PC-3 (cell line): ENCODE results near the gene FRAT1. TPM values are rescaled to one million over a fixed set of nuclear protein-coding genes. Genes with fewer than 3 reads are reported as not detected.

Experiments
- ATAC-seq: fragments of 200-7000 bp; cut with Tn5 transposase; 2 replicates; pipeline ENCODE4 v1.9.1; 2020; ENCODE audit warnings: mild to moderate bottlenecking, moderate library complexity
- BruUV-seq: library from RNA; stranded (reverse); fragments of 400-500 nt; replicated peaks from 2 replicates; lab custom pipeline; 2021; lab: Mats Ljungman, UMichigan
- CTCF ChIA-PET: fragments of 300-600 bp; sonication (Branson Sonifier 250); formaldehyde crosslinking; loops from one replicate; lab custom pipeline; 2022; ENCODE audit warnings: antibody characterized with exemption; lab: Charles Lee
- POLR2A ChIA-PET: fragments of 300-600 bp; sonication (Branson Sonifier 250); formaldehyde crosslinking; loops from one replicate; lab custom pipeline; 2022; ENCODE audit warnings: antibody characterized with exemption; ENCODE audit not compliant: unreplicated experiment; lab: Charles Lee
- DNase-seq: peaks from one replicate; pipeline ENCODE4 v3.0.0-alpha.2; 2015
- H2AFZ ChIP-seq: fragments of 300-600 bp; sonication (generic); 2 replicates; pipeline ENCODE4 v1.6.0; 2016; ENCODE audit warnings: antibody characterized with exemption, low read length
- H3F3A ChIP-seq: fragments of 300-600 bp; sonication (generic); one replicate; pipeline ENCODE4 v1.6.0; 2017; ENCODE audit warnings: antibody characterized with exemption, low read length, control low read depth, mild to moderate bottlenecking; ENCODE audit not compliant: unreplicated experiment
- H3K27ac ChIP-seq: fragments of 300-600 bp; sonication (generic); 2 replicates; pipeline ENCODE4 v1.5.1; 2016; ENCODE audit warnings: mild to moderate bottlenecking, low read length
- H3K27me3 ChIP-seq: fragments of 300-600 bp; sonication (generic); 2 replicates; pipeline ENCODE4 v1.6.1; 2016; ENCODE audit warnings: low read length, mixed read lengths
- H3K36me3 ChIP-seq: fragments of 300-600 bp; sonication (generic); 2 replicates; pipeline ENCODE4 v1.6.1; 2016; ENCODE audit warnings: low read depth, mixed run types, low read length, mixed read lengths
- H3K4me1 ChIP-seq: fragments of 300-600 bp; sonication (generic); 2 replicates; pipeline ENCODE4 v1.5.1; 2016; ENCODE audit warnings: low read length; ENCODE audit not compliant: insufficient read depth
- H3K4me2 ChIP-seq: fragments of 300-600 bp; sonication (generic); 2 replicates; pipeline ENCODE4 v1.6.0; 2016; ENCODE audit warnings: low read length
- H3K4me3 ChIP-seq: fragments of 300-600 bp; sonication (generic); 2 replicates; pipeline ENCODE4 v1.5.1; 2016; ENCODE audit warnings: mild to moderate bottlenecking, low read length, mixed read lengths
- H3K79me2 ChIP-seq: fragments of 300-600 bp; sonication (generic); 2 replicates; pipeline ENCODE4 v1.6.1; 2017; ENCODE audit warnings: low read length, mixed read lengths
- H3K9ac ChIP-seq: fragments of 300-600 bp; sonication (generic); 2 replicates; pipeline ENCODE4 v1.6.0; 2016; ENCODE audit warnings: mild to moderate bottlenecking, low read length
- H3K9me2 ChIP-seq: fragments of 300-600 bp; sonication (generic); replicated peaks from 2 replicates; pipeline ENCODE4 v1.6.1; 2016; ENCODE audit warnings: mixed run types, low read length, mixed read lengths
- H3K9me3 ChIP-seq: fragments of 300-600 bp; sonication (generic); 2 replicates; pipeline ENCODE4 v1.6.1; 2016; ENCODE audit warnings: low read length, mixed read lengths
- H4K20me1 ChIP-seq: fragments of 300-600 bp; sonication (generic); 2 replicates; pipeline ENCODE4 v1.6.1; 2016; ENCODE audit warnings: low read length, mixed read lengths
- CTCF ChIP-seq: fragments of 300-600 bp; sonication (generic); conservative IDR thresholded peaks from 2 replicates; pipeline ENCODE4 v1.5.1; 2017; ENCODE audit warnings: antibody characterized with exemption, low read depth, mild to moderate bottlenecking, low read length
- EZH2 ChIP-seq: fragments of 300-600 bp; sonication (generic); IDR thresholded peaks from one replicate; pipeline ENCODE4 v1.6.1; 2017; ENCODE audit warnings: antibody characterized with exemption, mild to moderate bottlenecking, low read length; ENCODE audit not compliant: unreplicated experiment
- EZH2phosphoT487 ChIP-seq: fragments of 300-600 bp; sonication (generic); IDR thresholded peaks from 2 replicates; pipeline ENCODE4 v1.6.1; 2018; ENCODE audit warnings: mild to moderate bottlenecking, antibody characterized with exemption, low read length, borderline replicate concordance
- intact Hi-C: fragments of 100-400 bp; cut with micrococcal nuclease; formaldehyde crosslinking; loops from 2 replicates; pipeline ENCODE4 v1.9.0; 2023
- total RNA-seq: library from RNA; depleted of rRNA; stranded (reverse); fragments of >200 nt; gene quantifications from 2 replicates; pipeline ENCODE4 v1.2.3, GENCODE V29; 2014

The FRAT1 gene
- total RNA-seq, 1 experiment from 2014 or later: 4.1 TPM

GRCh38 chr10:97349752-97350513 lies 30.9 kb downstream of the FRAT1 start:
- ATAC-seq: no peak
- DNase-seq: no peak
- no peaks in the 10 kb centered on the region for H3K9me2 ChIP-seq
- H3K4me1 ChIP-seq: no peaks in the 10 kb centered on the region
- no peak overlapping the region for H3K4me2 ChIP-seq
- no peaks in the 10 kb centered on the region for H3K27me3 ChIP-seq
- peaks cover 11% of the 10 kb centered on the region; the same call in 1 of the 2 replicates for H3K36me3 ChIP-seq
- ChIA-PET POLR2A (interaction anchor here (0.5 kb wide), 1 partner anchor 31 kb away, joined by 11 read pairs; no protein-coding TSS in a partner anchor), CTCF (no interaction called here)
- H3K9me3 ChIP-seq: no peaks in the 10 kb centered on the region
- no peaks in the 10 kb centered on the region for H3K79me2 ChIP-seq
- BruUV-seq: no TSS peak
- no peak for TF ChIP-seq EZH2
- H3K9ac ChIP-seq: no peak overlapping the region
- H2AFZ ChIP-seq: no peak overlapping the region
- no peaks in the 10 kb centered on the region for H4K20me1 ChIP-seq
- H3K27ac ChIP-seq: no peak overlapping the region
- H3F3A ChIP-seq: no peaks in the 10 kb centered on the region
- intact Hi-C loops: no loop called here
- H3K4me3 ChIP-seq: no peak overlapping the region

GRCh38 chr10:97353945-97354344 lies 34.9 kb downstream of the FRAT1 start:
- H3K9me3 ChIP-seq: no peaks in the 10 kb centered on the region
- no peaks in the 10 kb centered on the region for H3F3A ChIP-seq
- H4K20me1 ChIP-seq: no peaks in the 10 kb centered on the region
- H3K9ac ChIP-seq: no peak overlapping the region
- TF ChIP-seq EZH2: no peak
- TF ChIP-seq EZH2phosphoT487: no peak
- no peak for TF ChIP-seq CTCF
- H2AFZ ChIP-seq: no peak overlapping the region
- no peaks in the 10 kb centered on the region for H3K79me2 ChIP-seq
- ATAC-seq (no peak), DNase-seq (no peak)
- no peak overlapping the region for H3K4me2 ChIP-seq
- H3K27ac ChIP-seq: no peak overlapping the region
- H3K4me1 ChIP-seq: no peaks in the 10 kb centered on the region
- intact Hi-C loops: loop anchor here (2.0 kb wide), 1 partner anchor 75 kb away; no protein-coding TSS in a partner anchor
- no peaks in the 10 kb centered on the region for H3K27me3 ChIP-seq
- peaks cover 27% of the 10 kb centered on the region for H3K36me3 ChIP-seq
- BruUV-seq: no TSS peak
- H3K9me2 ChIP-seq: no peaks in the 10 kb centered on the region
- H3K4me3 ChIP-seq: no peak overlapping the region
- ChIA-PET CTCF (no interaction called here), POLR2A (interaction anchor here (0.6 kb wide), 1 partner anchor 84 kb away, joined by 5 read pairs; no protein-coding TSS in a partner anchor)

GRCh38 chr10:97355571-97355975 lies 36.5 kb downstream of the FRAT1 start:
- no peak overlapping the region for H2AFZ ChIP-seq
- no peak for DNase-seq

More at GRCh38 chr10:97355571-97355975, 36.5 kb downstream of the FRAT1 start:
- H3K36me3 ChIP-seq: peaks cover 21% of the 10 kb centered on the region
- no peaks in the 10 kb centered on the region for H4K20me1 ChIP-seq
- no peaks in the 10 kb centered on the region for H3K27me3 ChIP-seq
- no TSS peak for BruUV-seq
- ChIA-PET POLR2A (no interaction called here), CTCF (no interaction called here)
- H3K9me3 ChIP-seq: no peaks in the 10 kb centered on the region
- H3K27ac ChIP-seq: no peak overlapping the region
- no peak overlapping the region for H3K4me3 ChIP-seq
- intact Hi-C loops: loop anchor here (2.0 kb wide), 1 partner anchor 77 kb away; no protein-coding TSS in a partner anchor
- peak; percentile 13; the same call in 1 of the 2 replicates for ATAC-seq
- H3K4me1 ChIP-seq: no peaks in the 10 kb centered on the region
- TF ChIP-seq EZH2 (no peak), EZH2phosphoT487 (no peak), CTCF (peak; percentile 46)
- no peaks in the 10 kb centered on the region for H3K79me2 ChIP-seq
- no peaks in the 10 kb centered on the region for H3K9me2 ChIP-seq
- no peaks in the 10 kb centered on the region for H3F3A ChIP-seq
- H3K4me2 ChIP-seq: no peak overlapping the region
- no peak overlapping the region for H3K9ac ChIP-seq
